ENCODE results near the gene EXTL1.

EXTL1 gene

DNA sequence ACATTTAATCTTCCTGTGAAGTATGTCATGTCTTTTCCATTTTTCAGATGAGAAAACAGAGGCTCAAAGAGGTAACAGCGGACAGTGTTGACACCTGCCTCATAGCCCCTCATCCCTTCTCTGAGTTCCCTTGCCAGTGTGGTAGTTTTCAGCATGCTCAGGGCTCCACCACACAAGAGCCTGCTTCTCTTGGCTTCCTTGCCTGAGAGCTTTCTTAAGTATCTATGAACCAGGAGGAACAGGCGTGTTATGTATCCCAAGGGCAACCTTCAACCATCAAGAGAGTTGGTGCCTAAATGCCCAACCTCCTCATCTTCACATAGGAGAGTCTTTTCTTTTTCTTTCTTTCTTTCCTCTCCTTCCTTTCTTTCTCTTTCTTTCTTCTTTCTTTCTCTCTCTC, 17.8 kb upstream of the EXTL1 start:
- TF ChIP-seq, protein P1, sequence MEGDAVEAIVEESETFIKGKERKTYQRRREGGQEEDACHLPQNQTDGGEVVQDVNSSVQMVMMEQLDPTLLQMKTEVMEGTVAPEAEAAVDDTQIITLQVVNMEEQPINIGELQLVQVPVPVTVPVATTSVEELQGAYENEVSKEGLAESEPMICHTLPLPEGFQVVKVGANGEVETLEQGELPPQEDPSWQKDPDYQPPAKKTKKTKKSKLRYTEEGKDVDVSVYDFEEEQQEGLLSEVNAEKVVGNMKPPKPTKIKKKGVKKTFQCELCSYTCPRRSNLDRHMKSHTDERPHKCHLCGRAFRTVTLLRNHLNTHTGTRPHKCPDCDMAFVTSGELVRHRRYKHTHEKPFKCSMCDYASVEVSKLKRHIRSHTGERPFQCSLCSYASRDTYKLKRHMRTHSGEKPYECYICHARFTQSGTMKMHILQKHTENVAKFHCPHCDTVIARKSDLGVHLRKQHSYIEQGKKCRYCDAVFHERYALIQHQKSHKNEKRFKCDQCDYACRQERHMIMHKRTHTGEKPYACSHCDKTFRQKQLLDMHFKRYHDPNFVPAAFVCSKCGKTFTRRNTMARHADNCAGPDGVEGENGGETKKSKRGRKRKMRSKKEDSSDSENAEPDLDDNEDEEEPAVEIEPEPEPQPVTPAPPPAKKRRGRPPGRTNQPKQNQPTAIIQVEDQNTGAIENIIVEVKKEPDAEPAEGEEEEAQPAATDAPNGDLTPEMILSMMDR (conservative IDR thresholded peaks at IDR 0.05; ENCODE audit: low read depth, low read length): no peak

DNA sequence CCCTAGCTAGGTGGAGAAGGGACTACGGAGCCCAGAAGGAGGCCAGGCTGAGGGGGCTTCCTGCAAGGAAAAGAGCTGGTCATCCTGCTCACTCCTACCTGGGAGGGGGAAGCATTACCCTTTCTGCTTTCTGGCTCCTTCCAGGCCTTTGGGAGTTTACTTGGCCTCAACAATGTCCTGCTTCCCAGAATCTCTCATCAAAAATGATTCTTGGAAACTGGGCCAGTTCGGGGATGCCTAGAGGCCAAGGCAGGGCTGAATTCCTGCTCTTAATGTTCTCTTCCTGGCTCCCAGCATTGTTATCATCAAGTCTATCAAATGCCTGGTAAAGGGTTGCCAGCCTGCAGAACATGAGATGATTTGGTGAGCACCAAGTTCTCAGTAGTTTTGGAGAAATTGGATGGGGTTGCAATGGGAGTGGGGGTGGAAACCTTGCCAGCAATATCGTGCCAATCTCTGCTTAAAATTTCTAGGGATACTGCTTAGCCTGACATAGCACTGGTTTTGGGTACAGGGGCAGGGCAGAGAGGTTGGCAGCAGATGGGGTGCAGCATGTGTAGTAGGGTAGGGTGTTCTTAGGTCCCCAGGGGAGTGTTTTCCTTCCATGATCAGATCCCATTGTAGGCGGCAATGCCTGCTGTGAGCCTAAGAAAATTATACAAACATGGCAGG, 16.0 kb upstream of the EXTL1 start:
- H3K4me2 ChIP-seq: no peak overlapping the region
- no peaks in the 10 kb centered on the region for H3K27me3 ChIP-seq (ENCODE audit: insufficient read depth, low read depth)

More for the DNA sequence above, 17.8 kb upstream of the EXTL1 start:
- Histone ChIP-seq H3K4me2 (no peak overlapping the region), H3K27me3 (ENCODE audit: insufficient read depth, low read depth) (no peaks in the 10 kb centered on the region), H3K36me3 (ENCODE audit: insufficient read depth) (no peaks in the 10 kb centered on the region), H3K79me2 (ENCODE audit: insufficient read depth, low read depth) (no peaks in the 10 kb centered on the region), H3K9ac (no peak overlapping the region), H3K4me3 (IDR thresholded peaks at IDR 0.05; ENCODE audit: insufficient read depth, low read depth, low read length) (no peak overlapping the region), H3K4me1 (ENCODE audit: low read depth, poor library complexity, severe bottlenecking) (peaks cover under 1% of the 10 kb centered on the region), H2AFZ (ENCODE audit: low read depth) (no peak overlapping the region), H3K27ac (no peak overlapping the region), H4K20me1 (ENCODE audit: insufficient read depth) (no peaks in the 10 kb centered on the region)

DNA sequence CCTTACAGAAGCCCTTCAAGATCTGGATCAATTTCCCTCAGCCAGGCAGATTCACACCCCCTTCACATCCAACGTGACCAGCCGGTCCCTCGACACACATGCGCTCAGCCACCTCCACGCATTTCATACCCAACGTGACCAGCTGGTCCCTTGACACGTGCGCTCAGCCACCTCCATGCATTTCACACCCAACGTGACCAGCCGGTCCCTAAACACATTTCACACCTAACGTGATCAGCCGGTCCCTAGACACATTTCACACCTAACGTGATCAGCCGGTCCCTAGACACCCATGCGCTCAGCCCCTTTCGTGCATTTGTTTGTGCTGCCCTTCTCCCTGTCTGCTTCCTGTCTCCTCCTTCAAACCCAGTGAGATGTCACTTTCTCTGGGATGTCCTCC, 14.9 kb upstream of the EXTL1 start:
- H4K20me1 ChIP-seq (ENCODE audit: insufficient read depth): no peaks in the 10 kb centered on the region
- no peak overlapping the region for H3K9ac ChIP-seq
- H3K36me3 ChIP-seq (ENCODE audit: insufficient read depth): no peaks in the 10 kb centered on the region
- no peak overlapping the region for H2AFZ ChIP-seq (ENCODE audit: low read depth)
- TF ChIP-seq, protein P1 (conservative IDR thresholded peaks at IDR 0.05; ENCODE audit: low read depth, low read length): no peak
- no peak overlapping the region for H3K4me3 ChIP-seq (IDR thresholded peaks at IDR 0.05; ENCODE audit: insufficient read depth, low read depth, low read length)
- H3K4me1 ChIP-seq (ENCODE audit: low read depth, poor library complexity, severe bottlenecking): peaks cover 4% of the 10 kb centered on the region
- H3K79me2 ChIP-seq (ENCODE audit: insufficient read depth, low read depth): no peaks in the 10 kb centered on the region
- no peak overlapping the region for H3K4me2 ChIP-seq
- H3K27me3 ChIP-seq (ENCODE audit: insufficient read depth, low read depth): no peaks in the 10 kb centered on the region
- H3K27ac ChIP-seq: no peak overlapping the region

More for the DNA sequence above, 16.0 kb upstream of the EXTL1 start:
- peaks cover 4% of the 10 kb centered on the region for H3K4me1 ChIP-seq (ENCODE audit: low read depth, poor library complexity, severe bottlenecking)
- no peaks in the 10 kb centered on the region for H4K20me1 ChIP-seq (ENCODE audit: insufficient read depth)
- H3K36me3 ChIP-seq (ENCODE audit: insufficient read depth): no peaks in the 10 kb centered on the region
- no peak overlapping the region for H3K4me3 ChIP-seq (IDR thresholded peaks at IDR 0.05; ENCODE audit: insufficient read depth, low read depth, low read length)
- no peak overlapping the region for H3K27ac ChIP-seq
- no peak overlapping the region for H3K9ac ChIP-seq
- no peak overlapping the region for H2AFZ ChIP-seq (ENCODE audit: low read depth)
- TF ChIP-seq, protein P1 (conservative IDR thresholded peaks at IDR 0.05; ENCODE audit: low read depth, low read length): no peak
- H3K79me2 ChIP-seq (ENCODE audit: insufficient read depth, low read depth): no peaks in the 10 kb centered on the region

DNA sequence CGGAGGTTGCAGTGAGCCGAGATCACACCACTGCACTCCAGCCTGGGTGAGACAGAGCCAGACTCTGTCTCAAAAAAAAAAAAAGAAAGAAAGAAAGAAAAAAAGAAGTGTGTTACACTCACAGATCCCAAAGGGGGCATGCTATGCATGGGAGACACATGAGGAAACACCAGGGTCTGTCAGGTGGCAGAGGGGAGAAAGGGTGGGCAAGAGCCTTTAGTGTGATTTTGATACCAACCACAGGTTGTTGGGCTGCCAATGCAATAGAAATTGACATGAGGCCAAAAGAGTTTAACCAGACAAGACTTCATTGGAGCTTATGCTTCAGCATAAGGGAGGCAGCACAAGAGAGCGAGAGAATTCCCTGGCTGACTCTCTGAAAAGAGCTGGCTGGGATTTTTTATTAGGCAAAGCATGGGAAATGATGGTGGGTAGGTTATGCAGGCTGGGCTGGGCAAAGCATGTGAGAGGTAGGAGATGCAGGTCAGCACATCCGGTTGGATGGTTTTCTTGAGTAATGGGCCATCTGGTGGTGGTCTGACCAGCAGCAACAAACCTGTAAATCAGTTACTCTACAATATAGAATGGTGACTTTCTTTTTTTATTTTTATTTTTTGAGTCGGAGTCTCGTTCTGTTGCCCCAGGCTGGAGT, 11.7 kb upstream of the EXTL1 start:
- Histone ChIP-seq H3K36me3 (ENCODE audit: insufficient read depth) (no peaks in the 10 kb centered on the region), H4K20me1 (ENCODE audit: insufficient read depth) (no peaks in the 10 kb centered on the region), H3K4me2 (no peak overlapping the region), H3K4me3 (IDR thresholded peaks at IDR 0.05; ENCODE audit: insufficient read depth, low read depth, low read length) (no peak overlapping the region), H3K27me3 (ENCODE audit: insufficient read depth, low read depth) (no peaks in the 10 kb centered on the region), H3K79me2 (ENCODE audit: insufficient read depth, low read depth) (no peaks in the 10 kb centered on the region), H3K27ac (no peak overlapping the region), H3K9ac (no peak overlapping the region), H3K4me1 (ENCODE audit: low read depth, poor library complexity, severe bottlenecking) (peaks cover 4% of the 10 kb centered on the region), H2AFZ (ENCODE audit: low read depth) (peak overlapping the region; percentile 36; the same call in 1 of the 2 replicates)
- TF ChIP-seq, protein P1 (conservative IDR thresholded peaks at IDR 0.05; ENCODE audit: low read depth, low read length): peak; percentile 37
